ENCODE measurements around the gene TEX30.
"Not testable (repeated sequence)": the region's sequence is repeated elsewhere in the genome, so short reads cannot be mapped to it uniquely, and the experiment has no call there.

Gene TEX30

DNA sequence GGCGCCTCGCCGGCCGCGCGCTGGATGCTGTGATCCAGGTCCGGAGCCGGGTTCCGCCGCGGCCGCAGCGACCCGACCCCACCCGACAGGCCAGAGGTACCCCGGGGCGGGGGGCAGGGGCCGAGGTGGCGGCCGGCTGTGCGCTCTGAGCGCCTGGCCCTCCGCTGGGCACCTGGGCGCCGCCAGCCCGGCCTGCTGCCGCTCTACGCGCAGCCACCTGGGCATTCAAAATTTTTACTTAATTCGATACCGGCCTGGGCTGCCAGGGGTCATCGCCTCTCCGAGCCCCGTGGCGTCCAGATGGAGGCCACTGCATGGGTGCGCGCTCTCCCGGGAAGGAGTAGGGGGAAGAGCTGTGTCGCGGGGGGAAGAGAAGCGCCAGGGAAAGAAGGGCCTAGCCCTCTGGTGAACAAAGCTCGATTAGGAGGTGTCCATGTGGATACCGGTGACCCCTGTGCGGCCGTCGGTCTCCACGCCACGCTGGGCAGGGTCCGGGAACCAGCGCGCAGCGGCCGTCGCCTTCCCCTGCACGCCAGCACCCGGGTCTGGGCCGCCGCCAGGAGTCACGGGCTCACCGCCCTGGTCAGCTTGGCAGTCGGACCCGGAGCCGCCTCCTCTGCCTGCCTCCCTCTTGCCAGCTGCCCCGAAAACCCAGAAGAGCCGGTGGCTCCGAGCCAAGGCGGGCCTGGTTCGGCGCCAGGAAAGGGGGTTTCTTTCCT lies 26.0 kb upstream of the TEX30 start:
- Histone ChIP-seq H3K36me3 (ENCODE audit: insufficient read depth, low read length) (no peaks in the 10 kb centered on the region), H3K9me3 (ENCODE audit: low read length) (no peaks in the 10 kb centered on the region), H3K27ac (ENCODE audit: low read depth, low read length) (peak overlapping the region; percentile 79), H3K9ac (ENCODE audit: low read length) (peak overlapping the region; percentile 54), H3K4me1 (ENCODE audit: insufficient read depth, low read length) (no peaks in the 10 kb centered on the region), H3K27me3 (ENCODE audit: control insufficient read depth in 1 of 2, insufficient read depth in 2 of 2, low read length in 2 of 2) (no peaks in the 10 kb centered on the region), H3K4me3 (ENCODE audit: low read depth in 1 of 2, low read length in 2 of 2) (peak overlapping the region; percentile 88 to 98)

- Histone ChIP-seq H3K27me3 (ENCODE audit: control insufficient read depth in 1 of 2, insufficient read depth in 2 of 2, low read length in 2 of 2) (no peaks in the 10 kb centered on the region), H3K27ac (ENCODE audit: low read depth, low read length) (peak within 1 kb of the TSS; percentile 79), H3K9me3 (ENCODE audit: low read length) (no peaks in the 10 kb centered on the region), H3K4me1 (ENCODE audit: insufficient read depth, low read length) (no peaks in the 10 kb centered on the region), H3K4me3 (ENCODE audit: low read depth in 1 of 2, low read length in 2 of 2) (peak within 1 kb of the TSS; percentile 88 to 98), H3K9ac (ENCODE audit: low read length) (peak within 1 kb of the TSS; percentile 54), H3K36me3 (ENCODE audit: insufficient read depth, low read length) (no peaks in the 10 kb centered on the region)
These were observed 25.2 kb upstream of the TEX30 start, which contains the start of the genes BIVM and POGLUT2 for GRCh38 chr13:102798581-102799425. Gene BIVM (plus strand): TSS chr13:102799119. CDS start chr13:102807268, 8,149 bp downstream. Gene POGLUT2 (minus strand): TSS chr13:102798976. CDS start chr13:102798670, 306 bp downstream.

DNA sequence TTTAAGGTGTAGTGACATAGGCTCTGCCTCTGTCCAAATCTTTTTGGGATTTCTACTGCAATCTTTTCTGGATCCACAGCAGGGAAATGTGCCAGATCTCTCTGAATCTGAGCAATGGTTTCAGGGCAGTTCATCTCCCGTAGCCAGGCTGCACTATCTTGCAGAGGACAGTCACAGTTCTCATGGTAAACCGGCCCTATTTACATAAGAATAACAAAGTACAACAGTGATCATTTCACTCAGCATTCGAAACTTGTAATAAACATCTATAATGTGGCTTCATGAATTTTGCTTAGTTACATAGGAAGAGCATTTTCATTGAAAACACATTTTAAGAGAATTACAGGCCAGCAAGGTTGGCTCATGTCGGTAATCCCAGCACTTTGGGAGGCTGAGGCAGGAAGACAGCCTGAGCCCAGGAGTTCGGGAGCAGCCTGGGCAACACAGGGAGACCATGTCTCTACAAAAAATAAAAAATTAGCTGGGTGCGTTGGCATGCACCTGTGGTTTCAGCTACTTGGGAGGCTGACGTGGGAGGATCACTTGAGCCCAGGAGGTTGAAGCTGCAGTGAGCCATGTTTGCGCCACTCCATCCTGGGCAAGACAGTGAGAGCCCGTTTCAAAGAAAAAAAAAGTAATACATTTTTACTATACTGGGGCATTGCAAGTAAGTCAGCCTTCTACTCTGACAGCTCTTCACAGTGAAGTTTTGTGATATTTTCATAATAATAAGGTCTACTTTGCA lies 20.2 kb upstream of the TEX30 start:
- no peaks in the 10 kb centered on the region for H3K9me3 ChIP-seq (ENCODE audit: low read length)
- peaks cover 23% of the 10 kb centered on the region for H3K36me3 ChIP-seq (ENCODE audit: insufficient read depth, low read length)
- no peaks in the 10 kb centered on the region for H3K4me1 ChIP-seq (ENCODE audit: insufficient read depth, low read length)
- H3K27ac ChIP-seq (ENCODE audit: low read depth, low read length) = no peak overlapping the region
- H3K9ac ChIP-seq (ENCODE audit: low read length) = no peak overlapping the region
- no peaks in the 10 kb centered on the region for H3K27me3 ChIP-seq (ENCODE audit: control insufficient read depth in 1 of 2, insufficient read depth in 2 of 2, low read length in 2 of 2)
- H3K4me3 ChIP-seq (ENCODE audit: low read depth in 1 of 2, low read length in 2 of 2) = no peak overlapping the region

GRCh38 chr13:102792396-102792795 lies 18.8 kb upstream of the TEX30 start:
- Histone ChIP-seq H3K4me1 (ENCODE audit: insufficient read depth, low read length) (no peaks in the 10 kb centered on the region), H3K4me3 (ENCODE audit: low read depth in 1 of 2, low read length in 2 of 2) (no peak overlapping the region), H3K9me3 (ENCODE audit: low read length) (no peaks in the 10 kb centered on the region), H3K36me3 (ENCODE audit: insufficient read depth, low read length) (peaks cover 27% of the 10 kb centered on the region), H3K9ac (ENCODE audit: low read length) (no peak overlapping the region), H3K27me3 (ENCODE audit: control insufficient read depth in 1 of 2, insufficient read depth in 2 of 2, low read length in 2 of 2) (no peaks in the 10 kb centered on the region), H3K27ac (ENCODE audit: low read depth, low read length) (no peak overlapping the region)

- H3K36me3 ChIP-seq (ENCODE audit: insufficient read depth, low read length) = peaks cover 27% of the 10 kb centered on the region
- H3K27ac ChIP-seq (ENCODE audit: low read depth, low read length) = no peak overlapping the region
- H3K9ac ChIP-seq (ENCODE audit: low read length) = no peak overlapping the region
- no peaks in the 10 kb centered on the region for H3K4me1 ChIP-seq (ENCODE audit: insufficient read depth, low read length)
- no peak overlapping the region for H3K4me3 ChIP-seq (ENCODE audit: low read depth in 1 of 2, low read length in 2 of 2)
- no peaks in the 10 kb centered on the region for H3K9me3 ChIP-seq (ENCODE audit: low read length)
- no peaks in the 10 kb centered on the region for H3K27me3 ChIP-seq (ENCODE audit: control insufficient read depth in 1 of 2, insufficient read depth in 2 of 2, low read length in 2 of 2)
These were observed 15.1 kb upstream of the TEX30 start for GRCh38 chr13:102788683-102789082.

- Histone ChIP-seq H3K9me3 (ENCODE audit: low read length) (no peaks in the 10 kb centered on the region), H3K9ac (ENCODE audit: low read length) (no peak overlapping the region), H3K27ac (ENCODE audit: low read depth, low read length) (no peak overlapping the region), H3K4me3 (ENCODE audit: low read depth in 1 of 2, low read length in 2 of 2) (no peak overlapping the region), H3K4me1 (ENCODE audit: insufficient read depth, low read length) (no peaks in the 10 kb centered on the region), H3K27me3 (ENCODE audit: control insufficient read depth in 1 of 2, insufficient read depth in 2 of 2, low read length in 2 of 2) (no peaks in the 10 kb centered on the region), H3K36me3 (ENCODE audit: insufficient read depth, low read length) (peaks cover 11% of the 10 kb centered on the region)
These were observed 10.9 kb upstream of the TEX30 start for GRCh38 chr13:102784483-102784882.

GRCh38 chr13:102781591-102781990 lies 8.0 kb upstream of the TEX30 start:
- Histone ChIP-seq H3K9ac (ENCODE audit: low read length) (no peak overlapping the region), H3K27me3 (ENCODE audit: control insufficient read depth in 1 of 2, insufficient read depth in 2 of 2, low read length in 2 of 2) (no peaks in the 10 kb centered on the region), H3K4me1 (ENCODE audit: insufficient read depth, low read length) (no peaks in the 10 kb centered on the region)

GRCh38 chr13:102780656-102781055 lies 7.1 kb upstream of the TEX30 start:
- not testable (repeated sequence) for H3K36me3 ChIP-seq (ENCODE audit: insufficient read depth, low read length); H3K4me3 ChIP-seq (ENCODE audit: low read depth in 1 of 2, low read length in 2 of 2); H3K4me1 ChIP-seq (ENCODE audit: insufficient read depth, low read length); H3K27me3 ChIP-seq (ENCODE audit: control insufficient read depth in 1 of 2, insufficient read depth in 2 of 2, low read length in 2 of 2); H3K9ac ChIP-seq (ENCODE audit: low read length); H3K27ac ChIP-seq (ENCODE audit: low read depth, low read length); H3K9me3 ChIP-seq (ENCODE audit: low read length)

More at GRCh38 chr13:102781591-102781990, 8.0 kb upstream of the TEX30 start:
- Histone ChIP-seq H3K27ac (ENCODE audit: low read depth, low read length) (no peak overlapping the region), H3K36me3 (ENCODE audit: insufficient read depth, low read length) (no peaks in the 10 kb centered on the region), H3K4me3 (ENCODE audit: low read depth in 1 of 2, low read length in 2 of 2) (no peak overlapping the region), H3K9me3 (ENCODE audit: low read length) (no peaks in the 10 kb centered on the region)

DNA sequence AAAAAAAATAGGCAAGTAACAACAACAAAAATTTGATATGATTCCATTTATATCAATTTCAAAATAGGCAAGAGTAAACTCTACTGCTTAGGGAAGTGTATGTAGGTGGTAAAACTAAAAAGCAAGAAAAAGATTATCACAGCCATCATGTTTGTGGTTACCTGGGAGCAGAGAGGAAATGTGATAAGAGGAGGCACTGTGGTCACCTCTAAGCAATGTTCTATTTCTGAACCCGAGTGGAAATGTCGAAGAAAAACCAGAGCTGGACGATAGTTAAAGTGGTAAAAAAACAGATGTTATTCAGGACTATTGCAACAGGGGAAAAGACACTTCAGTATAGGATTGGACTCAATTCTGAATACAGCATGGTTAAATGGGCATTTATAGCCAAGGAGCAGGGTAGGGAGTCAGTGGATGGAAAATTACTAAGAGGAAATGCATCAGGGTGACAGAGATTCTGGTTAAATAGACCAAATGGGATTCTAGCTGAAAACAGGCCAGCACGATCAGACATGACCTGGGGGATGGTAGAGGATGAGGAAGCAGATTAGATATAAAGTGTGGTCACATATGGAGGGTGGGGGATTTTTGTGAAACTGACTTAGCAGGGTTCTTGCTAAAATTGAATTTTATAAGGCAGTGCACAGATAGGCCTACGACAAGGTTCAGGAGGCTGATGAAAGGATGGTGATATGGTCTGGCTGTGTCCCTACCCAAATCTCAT lies 6.0 kb upstream of the TEX30 start:
- Histone ChIP-seq H3K4me3 (ENCODE audit: low read depth in 1 of 2, low read length in 2 of 2) (no peak overlapping the region), H3K9ac (ENCODE audit: low read length) (no peak overlapping the region), H3K36me3 (ENCODE audit: insufficient read depth, low read length) (no peaks in the 10 kb centered on the region), H3K4me1 (ENCODE audit: insufficient read depth, low read length) (no peaks in the 10 kb centered on the region), H3K9me3 (ENCODE audit: low read length) (no peaks in the 10 kb centered on the region), H3K27me3 (ENCODE audit: control insufficient read depth in 1 of 2, insufficient read depth in 2 of 2, low read length in 2 of 2) (no peaks in the 10 kb centered on the region), H3K27ac (ENCODE audit: low read depth, low read length) (no peak overlapping the region)

GRCh38 chr13:102777736-102778135 lies 4.2 kb upstream of the TEX30 start:
- no peak overlapping the region for H3K9ac ChIP-seq (ENCODE audit: low read length)
- H3K4me3 ChIP-seq (ENCODE audit: low read depth in 1 of 2, low read length in 2 of 2) = no peak overlapping the region
- H3K9me3 ChIP-seq (ENCODE audit: low read length) = no peaks in the 10 kb centered on the region
- H3K36me3 ChIP-seq (ENCODE audit: insufficient read depth, low read length) = no peaks in the 10 kb centered on the region
- H3K4me1 ChIP-seq (ENCODE audit: insufficient read depth, low read length) = no peaks in the 10 kb centered on the region
- no peak overlapping the region for H3K27ac ChIP-seq (ENCODE audit: low read depth, low read length)
- H3K27me3 ChIP-seq (ENCODE audit: control insufficient read depth in 1 of 2, insufficient read depth in 2 of 2, low read length in 2 of 2) = no peaks in the 10 kb centered on the region

DNA sequence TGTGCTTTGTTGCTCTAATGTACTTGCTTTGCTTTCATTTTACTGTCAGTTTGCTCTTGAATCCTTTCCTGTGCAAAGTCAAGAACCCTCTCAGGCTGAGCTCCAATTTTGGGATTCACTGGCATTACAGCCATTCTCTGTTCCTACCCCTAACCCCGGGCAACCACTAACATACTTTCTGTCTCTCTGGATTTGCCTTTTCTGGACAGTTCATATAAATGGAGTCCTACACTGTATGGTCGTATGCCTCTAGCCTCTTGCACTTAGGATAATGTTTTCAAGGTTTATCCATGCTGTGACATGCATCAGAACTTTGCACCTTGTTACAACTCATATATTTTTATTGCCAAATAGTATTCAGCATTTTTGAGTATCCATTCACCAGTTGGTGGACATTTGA lies 2.7 kb upstream of the TEX30 start:
- H3K9ac ChIP-seq (ENCODE audit: low read length) = no peak overlapping the region
- H3K36me3 ChIP-seq (ENCODE audit: insufficient read depth, low read length) = no peaks in the 10 kb centered on the region
- no peaks in the 10 kb centered on the region for H3K4me1 ChIP-seq (ENCODE audit: insufficient read depth, low read length)
- H3K27ac ChIP-seq (ENCODE audit: low read depth, low read length) = no peak overlapping the region
- H3K9me3 ChIP-seq (ENCODE audit: low read length) = no peaks in the 10 kb centered on the region
- no peak overlapping the region for H3K4me3 ChIP-seq (ENCODE audit: low read depth in 1 of 2, low read length in 2 of 2)
- no peaks in the 10 kb centered on the region for H3K27me3 ChIP-seq (ENCODE audit: control insufficient read depth in 1 of 2, insufficient read depth in 2 of 2, low read length in 2 of 2)

Data from muscle layer of colon (tissue), 2 donors.